ENCODE results near the gene SLC43A2. TPM values are rescaled to one million over a fixed set of nuclear protein-coding genes. Genes with fewer than 3 reads are reported as not detected.

Gene SLC43A2
- polyA plus RNA-seq, 1 donor (not counting 4 experiments of a cell fraction or from before 2014, with no cell fraction given), result 12.7 TPM

GRCh38 chr17:1606352-1606985 lies 22.2 kb downstream of the SLC43A2 start:
- Histone ChIP-seq H3K4me3 (ENCODE audit: control insufficient read depth in 2 of 3, extremely low read depth in 1 of 3, insufficient read depth in 2 of 3, low read depth in 1 of 3, low read length in 3 of 3) (no peak overlapping the region), H3K79me2 (ENCODE audit: control insufficient read depth, insufficient read depth, low read length) (no peaks in the 10 kb centered on the region), H3K9me3 (ENCODE audit: control insufficient read depth, low read depth, low read length) (peaks cover 4% of the 10 kb centered on the region), H3K4me2 (ENCODE audit: control insufficient read depth, extremely low read depth, insufficient read depth, low read depth, low read length) (no peak overlapping the region), H3K4me1 (ENCODE audit: control insufficient read depth, extremely low read depth, insufficient read depth, low read length) (peaks cover 13% of the 10 kb centered on the region), H3K27me3 (ENCODE audit: control insufficient read depth, extremely low read depth, insufficient read depth, low read length) (no peaks in the 10 kb centered on the region), H3K9ac (ENCODE audit: control insufficient read depth, extremely low read depth, insufficient read depth, low read length) (no peak overlapping the region), H3K36me3 (ENCODE audit: control insufficient read depth in 2 of 2, extremely low read depth in 1 of 2, insufficient read depth in 2 of 2, low read length in 2 of 2) (peaks cover 0 to 3% of the 10 kb centered on the region in 2 experiments), H3K27ac (ENCODE audit: control insufficient read depth, insufficient read depth, low read length) (no peak overlapping the region), H2AFZ (ENCODE audit: control insufficient read depth, low read length) (no peak overlapping the region), H4K20me1 (ENCODE audit: control insufficient read depth, extremely low read depth, insufficient read depth, low read length) (no peaks in the 10 kb centered on the region), H3K9me1 (ENCODE audit: control insufficient read depth, extremely low read depth, insufficient read depth, low read length) (no peaks in the 10 kb centered on the region)
- DNase-seq (ENCODE audit: low read depth, low spot score), result no peak
- FAIRE-seq, result no peak
- TF ChIP-seq CTCF (optimal IDR thresholded peaks at IDR 0.05 in 1 of 3, IDR thresholded peaks at IDR 0.05 in 1 of 3, conservative IDR thresholded peaks at IDR 0.05 in 1 of 3; ENCODE audit: extremely low read depth in 1 of 3, insufficient read depth in 2 of 3, low read length in 3 of 3) (no peak), EZH2 (IDR thresholded peaks at IDR 0.05; ENCODE audit: low read length) (no peak)
- dilution Hi-C loops (cut with MboI; ENCODE audit: extremely low pct_ligation_motif_present, low sequenced_read_pairs), result no loop called here

- no peak for FAIRE-seq
- Histone ChIP-seq H3K9ac (ENCODE audit: control insufficient read depth, extremely low read depth, insufficient read depth, low read length) (no peak overlapping the region), H3K9me3 (ENCODE audit: control insufficient read depth, low read depth, low read length) (peaks cover 4% of the 10 kb centered on the region), H3K36me3 (ENCODE audit: control insufficient read depth in 2 of 2, extremely low read depth in 1 of 2, insufficient read depth in 2 of 2, low read length in 2 of 2) (peaks cover 0 to 3% of the 10 kb centered on the region in 2 experiments), H3K9me1 (ENCODE audit: control insufficient read depth, extremely low read depth, insufficient read depth, low read length) (no peaks in the 10 kb centered on the region), H4K20me1 (ENCODE audit: control insufficient read depth, extremely low read depth, insufficient read depth, low read length) (no peaks in the 10 kb centered on the region), H3K27ac (ENCODE audit: control insufficient read depth, insufficient read depth, low read length) (no peak overlapping the region), H3K4me1 (ENCODE audit: control insufficient read depth, extremely low read depth, insufficient read depth, low read length) (peaks cover 13% of the 10 kb centered on the region), H3K4me3 (ENCODE audit: control insufficient read depth in 2 of 3, extremely low read depth in 1 of 3, insufficient read depth in 2 of 3, low read depth in 1 of 3, low read length in 3 of 3) (no peak overlapping the region), H3K79me2 (ENCODE audit: control insufficient read depth, insufficient read depth, low read length) (no peaks in the 10 kb centered on the region), H3K27me3 (ENCODE audit: control insufficient read depth, extremely low read depth, insufficient read depth, low read length) (no peaks in the 10 kb centered on the region), H3K4me2 (ENCODE audit: control insufficient read depth, extremely low read depth, insufficient read depth, low read depth, low read length) (no peak overlapping the region), H2AFZ (ENCODE audit: control insufficient read depth, low read length) (no peak overlapping the region)
- DNase-seq (ENCODE audit: low read depth, low spot score), result no peak
- dilution Hi-C loops (cut with MboI; ENCODE audit: extremely low pct_ligation_motif_present, low sequenced_read_pairs), result no loop called here
- no peak for TF ChIP-seq CTCF (optimal IDR thresholded peaks at IDR 0.05 in 1 of 3, IDR thresholded peaks at IDR 0.05 in 1 of 3, conservative IDR thresholded peaks at IDR 0.05 in 1 of 3; ENCODE audit: extremely low read depth in 1 of 3, insufficient read depth in 2 of 3, low read length in 3 of 3)
- TF ChIP-seq EZH2 (IDR thresholded peaks at IDR 0.05; ENCODE audit: low read length), result no peak
These were observed 22.8 kb downstream of the SLC43A2 start for GRCh38 chr17:1605681-1606351.
